DOHH2 (cell line): ENCODE data around the gene ADPGK.

Experiments used
- H3F3A ChIP-seq: fragments of 200-600 bp; sonication (generic), shearing (Covaris generic); 2 replicates; pipeline ENCODE4 v1.6.0; 2016; ENCODE audit warnings: antibody characterized with exemption, mild to moderate bottlenecking; ENCODE audit not compliant: control insufficient read depth, insufficient read depth
- H3K27ac ChIP-seq: fragments of 200-600 bp; sonication (generic); 2 replicates; pipeline ENCODE4 v1.5.1; 2014; ENCODE audit warnings: low read depth, mild to moderate bottlenecking, low read length, moderate library complexity
- H3K27me3 ChIP-seq: fragments of 200-600 bp; sonication (generic); 2 replicates; pipeline ENCODE4 v1.6.1; 2014; ENCODE audit warnings: mild to moderate bottlenecking, low read length, mixed read lengths; ENCODE audit not compliant: control insufficient read depth
- H3K36me3 ChIP-seq: fragments of 200-600 bp; sonication (generic); 2 replicates; pipeline ENCODE4 v1.6.1; 2014; ENCODE audit warnings: mild to moderate bottlenecking, low read length, moderate library complexity, mixed read lengths; ENCODE audit not compliant: control insufficient read depth
- H3K4me1 ChIP-seq: fragments of 200-600 bp; sonication (generic); 2 replicates; pipeline ENCODE4 v1.6.1; 2014; ENCODE audit warnings: mild to moderate bottlenecking, low read length, mixed read lengths; ENCODE audit not compliant: control insufficient read depth
- H3K4me2 ChIP-seq: fragments of 200-600 bp; sonication (generic); 2 replicates; pipeline ENCODE4 v1.6.0; 2014; ENCODE audit warnings: mild to moderate bottlenecking, low read length, moderate library complexity
- H3K4me3 ChIP-seq: fragments of 200-600 bp; sonication (generic); 2 replicates; pipeline ENCODE4 v1.5.1; 2014; ENCODE audit warnings: mild to moderate bottlenecking, low read length, mixed read lengths
- H3K79me2 ChIP-seq: fragments of 200-600 bp; sonication (generic); 2 replicates; pipeline ENCODE4 v1.6.1; 2014; ENCODE audit warnings: mild to moderate bottlenecking, low read length, mixed read lengths; ENCODE audit not compliant: control insufficient read depth
- H3K9me2 ChIP-seq: fragments of 200-600 bp; sonication (generic); replicated peaks from 2 replicates; pipeline ENCODE4 v1.6.1; 2014; ENCODE audit warnings: mild to moderate bottlenecking, low read length, mixed read lengths; ENCODE audit not compliant: control insufficient read depth
- H3K9me3 ChIP-seq: fragments of 200-600 bp; sonication (generic); 2 replicates; pipeline ENCODE4 v1.6.1; 2014; ENCODE audit warnings: antibody characterized with exemption, low read length, mixed read lengths; ENCODE audit not compliant: control insufficient read depth, insufficient read depth
- H4K20me1 ChIP-seq: fragments of 200-600 bp; sonication (generic); 2 replicates; pipeline ENCODE4 v1.6.0; 2014; ENCODE audit warnings: low read depth, mild to moderate bottlenecking, antibody characterized with exemption, low read length, moderate library complexity; ENCODE audit not compliant: control insufficient read depth, insufficient read depth
- EZH2phosphoT487 ChIP-seq: fragments of 200-600 bp; sonication (generic); IDR thresholded peaks from 2 replicates; pipeline ENCODE4 v1.6.1; 2017; ENCODE audit warnings: borderline replicate concordance, mild to moderate bottlenecking, antibody characterized with exemption, low read length, moderate library complexity, mixed read lengths
- TF ChIP-seq, protein P1 (sequence below): fragments of 200-600 bp; sonication (generic); IDR thresholded peaks from one replicate; pipeline ENCODE4 v1.5.1; 2014; ENCODE audit warnings: antibody characterized with exemption, mild to moderate bottlenecking, low read depth, low read length; ENCODE audit not compliant: poor library complexity, severe bottlenecking

Gene ADPGK

DNA sequence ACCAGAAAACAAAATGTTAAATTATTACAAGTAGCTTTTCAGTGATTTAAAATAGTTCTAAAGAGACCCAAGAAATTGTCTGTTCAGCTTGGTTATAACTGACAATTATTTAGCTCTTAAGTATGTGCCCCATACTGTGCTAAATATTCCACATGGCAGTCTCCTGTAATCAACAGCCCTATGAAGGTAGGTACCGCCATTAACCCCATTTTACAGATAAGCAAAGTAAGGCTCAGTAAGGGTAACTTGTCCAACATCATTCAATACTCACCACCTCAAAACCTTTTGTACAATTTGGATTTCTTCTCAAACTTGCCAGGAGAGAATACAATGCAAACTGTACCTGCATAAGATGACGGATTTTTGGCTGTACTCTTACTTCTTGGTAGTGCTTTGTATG lies 33.9 kb downstream of the ADPGK start:
- no peaks in the 10 kb centered on the region for H3K4me1 ChIP-seq
- peaks cover 50% of the 10 kb centered on the region for H3K36me3 ChIP-seq
- TF ChIP-seq, protein P1, sequence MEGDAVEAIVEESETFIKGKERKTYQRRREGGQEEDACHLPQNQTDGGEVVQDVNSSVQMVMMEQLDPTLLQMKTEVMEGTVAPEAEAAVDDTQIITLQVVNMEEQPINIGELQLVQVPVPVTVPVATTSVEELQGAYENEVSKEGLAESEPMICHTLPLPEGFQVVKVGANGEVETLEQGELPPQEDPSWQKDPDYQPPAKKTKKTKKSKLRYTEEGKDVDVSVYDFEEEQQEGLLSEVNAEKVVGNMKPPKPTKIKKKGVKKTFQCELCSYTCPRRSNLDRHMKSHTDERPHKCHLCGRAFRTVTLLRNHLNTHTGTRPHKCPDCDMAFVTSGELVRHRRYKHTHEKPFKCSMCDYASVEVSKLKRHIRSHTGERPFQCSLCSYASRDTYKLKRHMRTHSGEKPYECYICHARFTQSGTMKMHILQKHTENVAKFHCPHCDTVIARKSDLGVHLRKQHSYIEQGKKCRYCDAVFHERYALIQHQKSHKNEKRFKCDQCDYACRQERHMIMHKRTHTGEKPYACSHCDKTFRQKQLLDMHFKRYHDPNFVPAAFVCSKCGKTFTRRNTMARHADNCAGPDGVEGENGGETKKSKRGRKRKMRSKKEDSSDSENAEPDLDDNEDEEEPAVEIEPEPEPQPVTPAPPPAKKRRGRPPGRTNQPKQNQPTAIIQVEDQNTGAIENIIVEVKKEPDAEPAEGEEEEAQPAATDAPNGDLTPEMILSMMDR, result no peak
- no peak overlapping the region for H3K4me3 ChIP-seq
- H3K79me2 ChIP-seq, result no peaks in the 10 kb centered on the region
- no peaks in the 10 kb centered on the region for H3K9me2 ChIP-seq
- no peaks in the 10 kb centered on the region for H3F3A ChIP-seq
- H3K4me2 ChIP-seq, result no peak overlapping the region
- no peaks in the 10 kb centered on the region for H3K27me3 ChIP-seq
- H4K20me1 ChIP-seq, result no peaks in the 10 kb centered on the region
- no peak overlapping the region for H3K27ac ChIP-seq
- no peaks in the 10 kb centered on the region for H3K9me3 ChIP-seq

- no peaks in the 10 kb centered on the region for H3K9me2 ChIP-seq
- H4K20me1 ChIP-seq, result no peaks in the 10 kb centered on the region
- peaks cover 11% of the 10 kb centered on the region for H3K4me1 ChIP-seq
- no peaks in the 10 kb centered on the region for H3F3A ChIP-seq
- H3K36me3 ChIP-seq, result peaks cover 51% of the 10 kb centered on the region
- no peaks in the 10 kb centered on the region for H3K79me2 ChIP-seq
- no peak overlapping the region for H3K27ac ChIP-seq
- no peaks in the 10 kb centered on the region for H3K27me3 ChIP-seq
- H3K4me3 ChIP-seq, result no peak overlapping the region
- H3K4me2 ChIP-seq, result 0 out of 2 replicates have a peak overlapping the region, but pooled peaks have one; percentile 10
- H3K9me3 ChIP-seq, result no peaks in the 10 kb centered on the region
- TF ChIP-seq, protein P1, result no peak
- no peak for TF ChIP-seq EZH2phosphoT487
Measured at GRCh38 chr15:72740219-72740618, 43.3 kb downstream of the ADPGK start.

DNA sequence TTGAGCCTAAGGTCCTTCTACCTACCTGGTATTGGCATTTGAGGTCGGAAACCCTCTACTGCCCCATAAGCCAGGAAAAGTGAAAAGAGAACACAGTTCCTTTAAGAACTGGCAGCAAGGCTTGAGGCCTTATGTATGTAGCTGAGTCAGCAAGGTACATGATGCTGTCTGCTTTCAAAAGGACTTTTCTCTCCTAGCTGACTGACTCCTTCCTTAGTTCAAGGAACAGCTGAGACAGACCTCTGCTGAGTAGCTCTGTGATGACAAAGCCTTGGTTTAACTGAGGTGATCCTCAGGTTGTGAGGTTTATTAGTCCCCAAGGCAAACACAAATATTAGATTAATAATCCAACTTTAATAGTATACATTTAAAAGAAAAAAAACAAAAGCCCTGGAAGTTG lies 45.8 kb downstream of the ADPGK start:
- Histone ChIP-seq H3F3A (no peaks in the 10 kb centered on the region), H3K4me3 (no peak overlapping the region), H3K9me2 (no peaks in the 10 kb centered on the region), H3K27me3 (no peaks in the 10 kb centered on the region), H3K79me2 (no peaks in the 10 kb centered on the region), H3K36me3 (peaks cover 52% of the 10 kb centered on the region), H3K9me3 (no peaks in the 10 kb centered on the region), H3K27ac (no peak overlapping the region), H4K20me1 (no peaks in the 10 kb centered on the region), H3K4me2 (no peak overlapping the region), H3K4me1 (peaks cover 11% of the 10 kb centered on the region)
- TF ChIP-seq, protein P1, result no peak
- no peak for TF ChIP-seq EZH2phosphoT487

- Histone ChIP-seq H3F3A (no peaks in the 10 kb centered on the region), H3K4me1 (peaks cover 11% of the 10 kb centered on the region), H3K4me3 (no peak overlapping the region), H3K27me3 (no peaks in the 10 kb centered on the region), H3K79me2 (no peaks in the 10 kb centered on the region), H3K27ac (no peak overlapping the region), H3K36me3 (peaks cover 52% of the 10 kb centered on the region), H3K4me2 (no peak overlapping the region), H3K9me3 (no peaks in the 10 kb centered on the region), H3K9me2 (no peaks in the 10 kb centered on the region), H4K20me1 (no peaks in the 10 kb centered on the region)
- TF ChIP-seq, protein P1, result no peak
- TF ChIP-seq EZH2phosphoT487, result no peak
Measured at GRCh38 chr15:72737061-72737460, 46.5 kb downstream of the ADPGK start.
